A549 (cell line): ENCODE measurements around the gene TSN. TPM values are rescaled to one million over a fixed set of nuclear protein-coding genes. Genes with fewer than 3 reads are reported as not detected.
"Not testable (repeated sequence)": the region's sequence is repeated elsewhere in the genome, so short reads cannot be mapped to it uniquely, and the experiment has no call there.

Experiments used
- ATAC-seq, 2 experiments: fragments of 200-7000 bp in 1 of 2; fragments of >200 bp in 1 of 2; cut with Nextera tagmentation in 1 of 2; cut with Tn5 transposase in 1 of 2; 3 replicates each; pipeline versions ENCODE4 v1.8.0 to v1.9.1; 2018 to 2020; ENCODE audit warnings: mild to moderate bottlenecking in 1 of 2, moderate library complexity in 1 of 2
- CTCF ChIA-PET: fragments of 300-600 bp; sonication (Branson Sonifier 250); formaldehyde crosslinking; extraction: SDS; loops from one replicate; lab custom pipeline; 2021; ENCODE audit warnings: antibody characterized with exemption, inconsistent platforms; lab: Yijun Ruan, JAX
- POLR2A ChIA-PET: fragments of 350-600 bp; formaldehyde crosslinking; extraction: SDS; loops from one replicate; lab custom pipeline; 2021; ENCODE audit warnings: antibody characterized with exemption, inconsistent platforms; lab: Yijun Ruan, JAX
- DNase-seq, 2 experiments: peaks; one replicate each; pipeline versions ENCODE4 v3.0.0 to v3.0.0-alpha.2; 2011 to 2016; ENCODE audit warnings: low read depth in 1 of 2, low spot score in 1 of 2
- FAIRE-seq: peaks from 2 replicates; lab custom pipeline; 2011; peaks lifted over from hg19 to GRCh38; lab: Jason Lieb, UNC
- H3K27ac ChIP-seq, 2 experiments: fragments of >200 bp; sonication (Bioruptor Twin); formaldehyde crosslinking; 3 replicates each; pipeline ENCODE4 v1.5.1; 2016 to 2017
- H3K4me1 ChIP-seq: fragments of >200 bp; sonication (Bioruptor Twin); formaldehyde crosslinking; 3 replicates; pipeline ENCODE4 v1.6.1; 2016
- H3K4me2 ChIP-seq: fragments of >200 bp; sonication (Bioruptor Twin); formaldehyde crosslinking; 3 replicates; pipeline ENCODE4 v1.6.1; 2016
- H3K4me3 ChIP-seq: fragments of >200 bp; sonication (Bioruptor Twin); formaldehyde crosslinking; 3 replicates; pipeline ENCODE4 v1.5.1; 2016
- H3K9me3 ChIP-seq: fragments of >200 bp; sonication (Bioruptor Twin); formaldehyde crosslinking; 3 replicates; pipeline ENCODE4 v1.6.1; 2016
- CBX2 ChIP-seq: fragments of 200-600 bp; sonication (generic); IDR thresholded peaks from 2 replicates; pipeline ENCODE4 v1.6.1; 2016; ENCODE audit warnings: low read depth, mild to moderate bottlenecking, borderline replicate concordance
- CBX8 ChIP-seq: fragments of 200-600 bp; sonication (generic); IDR thresholded peaks from 2 replicates; pipeline ENCODE4 v1.6.1; 2016
- CEBPB ChIP-seq, 2 experiments: fragments of >200 bp in 1 of 2; sonication (Bioruptor Twin) in 1 of 2; formaldehyde crosslinking in 1 of 2; IDR thresholded peaks; 2 replicates each; pipeline ENCODE4 v1.6.1; 2012 to 2016
- EHF ChIP-seq: fragments of 250-450 bp; sonication (Bioruptor Pico); IDR thresholded peaks from 2 replicates; pipeline ENCODE4 v1.5.0; 2020; ENCODE audit warnings: mild to moderate bottlenecking
- ELK1 ChIP-seq: fragments of 150-350 bp; IDR thresholded peaks from 2 replicates; pipeline ENCODE4 v1.6.1; 2014; ENCODE audit warnings: low read depth, mild to moderate bottlenecking, low read length
- FOSL2 ChIP-seq, 2 experiments: fragments of 450-650 bp in 1 of 2; fragments of >200 bp in 1 of 2; sonication (Bioruptor Twin) in 1 of 2; formaldehyde crosslinking; IDR thresholded peaks; 2 replicates each; pipeline versions ENCODE4 v1.5.0 to v1.6.1; 2016 to 2020; ENCODE audit warnings: mild to moderate bottlenecking in 1 of 2, moderate library complexity in 1 of 2
- FOXS1 ChIP-seq: fragments of 250-450 bp; sonication (Bioruptor Pico); IDR thresholded peaks from 2 replicates; pipeline ENCODE4 v1.5.0; 2020; ENCODE audit warnings: mild to moderate bottlenecking, moderate library complexity
- HDAC2 ChIP-seq: fragments of 200-600 bp; sonication (generic); IDR thresholded peaks from 2 replicates; pipeline ENCODE4 v1.6.1; 2016
- HES2 ChIP-seq: fragments of >200 bp; sonication (Bioruptor Twin); formaldehyde crosslinking; IDR thresholded peaks from 2 replicates; pipeline ENCODE4 v1.6.1; 2016
- JUN ChIP-seq, 2 experiments: fragments of >200 bp; sonication (Bioruptor Twin); formaldehyde crosslinking; IDR thresholded peaks; 2 replicates in 1 of 2; 3 replicates in 1 of 2; pipeline ENCODE4 v1.6.1; 2016 to 2017
- JUNB ChIP-seq: fragments of >200 bp; sonication (Bioruptor Twin); formaldehyde crosslinking; IDR thresholded peaks from 2 replicates; pipeline ENCODE4 v1.6.1; 2016
- KDM1A ChIP-seq: fragments of 200-600 bp; sonication (generic); IDR thresholded peaks from 2 replicates; pipeline ENCODE4 v1.6.1; 2016; ENCODE audit warnings: low read depth, mild to moderate bottlenecking
- MAFK ChIP-seq: fragments of 450-650 bp; IDR thresholded peaks from 2 replicates; pipeline ENCODE4 v1.6.1; 2014; ENCODE audit not compliant: partially characterized antibody
- NFE2L2 ChIP-seq: fragments of 150-350 bp; conservative IDR thresholded peaks from 2 replicates; pipeline ENCODE4 v1.6.1; 2014; ENCODE audit warnings: low read length
- PHF8 ChIP-seq: fragments of 200-600 bp; sonication (generic); IDR thresholded peaks from 2 replicates; pipeline ENCODE4 v1.6.1; 2016; ENCODE audit warnings: low read depth, mild to moderate bottlenecking, antibody characterized with exemption, moderate library complexity, borderline replicate concordance
- POLR2A ChIP-seq: IDR thresholded peaks from 2 replicates; pipeline ENCODE4 v1.6.1; 2012; ENCODE audit warnings: mild to moderate bottlenecking, low read length
- SMC3 ChIP-seq: fragments of >200 bp; sonication (Bioruptor Twin); formaldehyde crosslinking; IDR thresholded peaks from 3 replicates; pipeline ENCODE4 v1.6.1; 2018; ENCODE audit warnings: inconsistent platforms
- TP53 ChIP-seq: fragments of 250-450 bp; sonication (Bioruptor Pico); IDR thresholded peaks from 2 replicates; pipeline ENCODE4 v1.5.0; 2021; ENCODE audit warnings: mild to moderate bottlenecking, moderate library complexity
- USF2 ChIP-seq: fragments of 450-650 bp; IDR thresholded peaks from 2 replicates; pipeline ENCODE4 v1.6.1; 2014; ENCODE audit warnings: antibody characterized with exemption
- WGBS: methylation state at CpG from one replicate; pipeline ENCODE4 v1.1.6; 2017; ENCODE audit errors: missing lambda C conversion rate; 5-methylcytosine and 5-hydroxymethylcytosine counted together
- polyA plus RNA-seq, 4 experiments: library from polyadenylated mRNA; depleted of rRNA in 3 of 4; stranded (reverse); fragments of >200 nt; fragmentation: RNase III in 1 of 4; extraction: RNeasy Plus Mini Kit Qiagen cat#74134 plus additional on column Dnase treatment in 1 of 4; gene quantifications; 2 replicates in 3 of 4; 3 replicates in 1 of 4; pipeline ENCODE4 v1.2.3, GENCODE V29; 2011 to 2017
- TF ChIP-seq, protein P1 (sequence below): IDR thresholded peaks from 2 replicates; pipeline ENCODE4 v1.6.1; 2012

TSN gene
- polyA plus RNA-seq, 2 of the 4 experiments (the other 2 are of a cell fraction): 56.8 to 101 TPM

- H3K27ac ChIP-seq: 0 out of 6 replicates have a peak overlapping the region, but pooled peaks of 1 of the 2 experiments have one; percentile 26
- FAIRE-seq (no peak), ATAC-seq (no peak), DNase-seq (no peak)
- H3K4me3 ChIP-seq: no peak overlapping the region
- no peak overlapping the region for H3K4me2 ChIP-seq
- TF ChIP-seq FOSL2 (IDR thresholded peaks at IDR 0.05) (no peak), FOSL2 (CRISPR knock-in tag; IDR thresholded peaks at IDR 0.05) (no peak), SMC3 (no peak), USF2 (no peak)
- CTCF ChIA-PET: interaction anchor here (0.7 to 0.9 kb wide), 2 partner anchors 26 to 579 kb away, joined by 3 read pairs; partner anchors contain the start of gene NIFK
- 81% methylated on average over 7 of the region's 7 CpGs for WGBS
- H3K9me3 ChIP-seq: no peaks in the 10 kb centered on the region
- POLR2A ChIA-PET: no interaction called here
- H3K4me1 ChIP-seq: peaks cover 19% of the 10 kb centered on the region
Observed at GRCh38 chr2:121710470-121711170, 44.8 kb upstream of the TSN start.

- H3K4me1 ChIP-seq: peaks cover 19% of the 10 kb centered on the region
- CTCF ChIA-PET: interaction anchor here (0.7 to 0.9 kb wide), 2 partner anchors 25 to 578 kb away, joined by 3 read pairs; partner anchors contain the start of gene NIFK
- H3K4me2 ChIP-seq: not testable (repeated sequence)
Observed at GRCh38 chr2:121711481-121711880, 44.0 kb upstream of the TSN start.

DNA sequence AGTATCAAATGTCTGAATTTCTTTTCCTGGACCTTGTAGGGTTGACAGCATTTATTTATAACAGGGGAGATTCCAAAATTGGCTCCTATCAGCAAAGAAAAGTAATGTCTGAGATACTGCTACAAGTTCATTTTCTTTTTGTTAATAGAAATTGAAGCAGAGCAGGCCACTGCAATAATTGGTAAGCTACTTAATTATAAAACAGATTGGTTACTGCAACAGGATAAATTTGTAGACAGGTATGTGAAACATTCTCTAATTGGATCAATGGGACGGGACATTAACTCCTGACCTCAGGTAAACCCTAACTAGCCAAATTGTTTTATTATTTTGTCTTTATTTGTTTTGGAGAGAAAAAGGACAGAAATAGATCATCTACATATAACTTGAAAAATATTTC, 39.3 kb upstream of the TSN start:
- CTCF ChIA-PET: interaction anchor here (0.9 to 1.5 kb wide), 4 partner anchors 16 to 120 kb away, joined by 3 to 6 read pairs (median 4); no protein-coding TSS in a partner anchor
- TF ChIP-seq ELK1: no peak
- TF ChIP-seq SMC3: no peak
- no peak for TF ChIP-seq POLR2A
- TF ChIP-seq USF2: no peak
- no peak for TF ChIP-seq TP53 (CRISPR knock-in tag)
- no peak for TF ChIP-seq CEBPB (IDR thresholded peaks at IDR 0.05)
- no peak for TF ChIP-seq NFE2L2
- TF ChIP-seq EHF (CRISPR knock-in tag): no peak
- TF ChIP-seq CBX8: no peak
- TF ChIP-seq MAFK: no peak
- TF ChIP-seq FOXS1 (CRISPR knock-in tag): no peak
- TF ChIP-seq HDAC2: no peak
- no peak for TF ChIP-seq FOSL2 (IDR thresholded peaks at IDR 0.05)
- no peak for TF ChIP-seq FOSL2 (CRISPR knock-in tag; IDR thresholded peaks at IDR 0.05)
- TF ChIP-seq CBX2: no peak
- no peak for TF ChIP-seq JUN (IDR thresholded peaks at IDR 0.05)
- no peak for TF ChIP-seq HES2
- no peak for TF ChIP-seq JUNB
- TF ChIP-seq, protein P1, sequence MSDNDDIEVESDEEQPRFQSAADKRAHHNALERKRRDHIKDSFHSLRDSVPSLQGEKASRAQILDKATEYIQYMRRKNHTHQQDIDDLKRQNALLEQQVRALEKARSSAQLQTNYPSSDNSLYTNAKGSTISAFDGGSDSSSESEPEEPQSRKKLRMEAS: no peak
- no peak for TF ChIP-seq PHF8
- TF ChIP-seq KDM1A: no peak
- H3K9me3 ChIP-seq: no peaks in the 10 kb centered on the region
- DNase-seq: no peak
- 82% methylated on average over 1 of the region's 1 CpG for WGBS
- no peak overlapping the region for H3K4me2 ChIP-seq
- H3K4me3 ChIP-seq: no peak overlapping the region
- FAIRE-seq: no peak
- H3K27ac ChIP-seq: no peak overlapping the region
- POLR2A ChIA-PET: no interaction called here
- H3K4me1 ChIP-seq: no peaks in the 10 kb centered on the region
- no peak for ATAC-seq

More at GRCh38 chr2:121711481-121711880, 44.0 kb upstream of the TSN start:
- ATAC-seq, H3K9me3 ChIP-seq, POLR2A ChIA-PET, DNase-seq, H3K27ac ChIP-seq, FAIRE-seq, H3K4me3 ChIP-seq: not testable (repeated sequence)
- WGBS: 58% methylated on average over 2 of the region's 3 CpGs
